ENCODE results near the gene LUC7L2. TPM values are rescaled to one million over a fixed set of nuclear protein-coding genes. Genes with fewer than 3 reads are reported as not detected.
"Not testable (repeated sequence)": the region's sequence is repeated elsewhere in the genome, so short reads cannot be mapped to it uniquely, and the experiment has no call there.

Gene LUC7L2
- total RNA-seq, 1 donor from 2014 or later = 83.4 TPM

DNA sequence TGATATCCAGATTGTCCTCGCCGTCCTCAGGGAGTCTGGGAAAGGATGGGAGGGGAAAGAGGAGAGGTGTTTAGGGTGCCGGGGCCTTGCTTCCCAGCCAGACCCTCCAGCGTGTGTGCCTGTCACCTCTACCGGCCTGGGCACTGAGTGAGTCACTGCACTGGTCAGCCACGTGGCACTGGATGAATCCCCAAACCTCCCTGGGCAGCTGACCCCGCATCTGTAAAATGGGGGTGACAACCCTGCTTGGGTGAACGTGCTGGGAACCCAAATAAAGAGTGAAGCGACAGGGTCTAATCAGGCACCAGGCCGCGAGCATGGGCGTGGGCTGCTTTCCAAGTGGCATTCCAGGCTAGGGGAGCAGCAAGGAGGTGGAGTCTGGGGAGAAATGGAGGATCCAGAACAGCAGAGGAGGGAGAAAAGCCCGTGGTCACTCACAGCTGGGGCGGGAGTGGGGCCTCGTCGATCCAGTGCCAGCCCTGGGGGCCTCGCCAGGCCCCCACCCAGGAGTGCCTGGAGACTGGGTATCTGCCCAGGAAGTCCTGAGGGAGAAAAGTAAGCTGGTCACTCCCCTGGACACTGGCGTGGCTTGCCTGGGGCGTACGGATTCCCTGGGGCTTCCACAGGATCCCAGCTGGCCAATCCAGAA, 94.1 kb downstream of the LUC7L2 start:
- no peak overlapping the region for H3K27ac Mint-ChIP-seq (ENCODE audit: unreplicated experiment)
- no peaks in the 10 kb centered on the region for H3K4me1 Mint-ChIP-seq (ENCODE audit: low read depth, unreplicated experiment)
- no peaks in the 10 kb centered on the region for H3K36me3 Mint-ChIP-seq (ENCODE audit: unreplicated experiment)
- TF ChIP-seq CTCF (IDR thresholded peaks at IDR 0.05; ENCODE audit: partially characterized antibody, unreplicated experiment) = no peak
- H3K27me3 Mint-ChIP-seq (ENCODE audit: unreplicated experiment) = peaks cover 1% of the 10 kb centered on the region
- H3K4me3 Mint-ChIP-seq (ENCODE audit: unreplicated experiment) = peak overlapping the region; percentile 38
- H3K9me3 Mint-ChIP-seq (ENCODE audit: unreplicated experiment) = no peaks in the 10 kb centered on the region
- DNase-seq = peak; percentile 33

- H3K36me3 Mint-ChIP-seq (ENCODE audit: unreplicated experiment) = no peaks in the 10 kb centered on the region
- H3K27me3 Mint-ChIP-seq (ENCODE audit: unreplicated experiment) = peaks cover 1% of the 10 kb centered on the region
- no peak overlapping the region for H3K4me3 Mint-ChIP-seq (ENCODE audit: unreplicated experiment)
- no peaks in the 10 kb centered on the region for H3K4me1 Mint-ChIP-seq (ENCODE audit: low read depth, unreplicated experiment)
- H3K9me3 Mint-ChIP-seq (ENCODE audit: unreplicated experiment) = no peaks in the 10 kb centered on the region
- no peak overlapping the region for H3K27ac Mint-ChIP-seq (ENCODE audit: unreplicated experiment)
- no peak for TF ChIP-seq CTCF (IDR thresholded peaks at IDR 0.05; ENCODE audit: partially characterized antibody, unreplicated experiment)
- no peak for DNase-seq
Measured at GRCh38 chr7:139455789-139456188, 96.1 kb downstream of the LUC7L2 start.

- no peaks in the 10 kb centered on the region for H3K4me1 Mint-ChIP-seq (ENCODE audit: low read depth, unreplicated experiment)
- no peaks in the 10 kb centered on the region for H3K36me3 Mint-ChIP-seq (ENCODE audit: unreplicated experiment)
- H3K4me3 Mint-ChIP-seq (ENCODE audit: unreplicated experiment) = no peak overlapping the region
- no peak for DNase-seq
- H3K27me3 Mint-ChIP-seq (ENCODE audit: unreplicated experiment) = peaks cover 1% of the 10 kb centered on the region
- H3K27ac Mint-ChIP-seq (ENCODE audit: unreplicated experiment) = no peak overlapping the region
- H3K9me3 Mint-ChIP-seq (ENCODE audit: unreplicated experiment) = no peaks in the 10 kb centered on the region
- no peak for TF ChIP-seq CTCF (IDR thresholded peaks at IDR 0.05; ENCODE audit: partially characterized antibody, unreplicated experiment)
Measured at GRCh38 chr7:139456511-139456910, 96.8 kb downstream of the LUC7L2 start.

- H3K27me3 Mint-ChIP-seq (ENCODE audit: unreplicated experiment) = peaks cover 3% of the 10 kb centered on the region
- H3K27ac Mint-ChIP-seq (ENCODE audit: unreplicated experiment) = no peak overlapping the region
- no peaks in the 10 kb centered on the region for H3K36me3 Mint-ChIP-seq (ENCODE audit: unreplicated experiment)
- DNase-seq = no peak
- H3K4me3 Mint-ChIP-seq (ENCODE audit: unreplicated experiment) = no peak overlapping the region
- no peaks in the 10 kb centered on the region for H3K9me3 Mint-ChIP-seq (ENCODE audit: unreplicated experiment)
- no peak for TF ChIP-seq CTCF (IDR thresholded peaks at IDR 0.05; ENCODE audit: partially characterized antibody, unreplicated experiment)
- no peaks in the 10 kb centered on the region for H3K4me1 Mint-ChIP-seq (ENCODE audit: low read depth, unreplicated experiment)
Measured at GRCh38 chr7:139457153-139457946, 97.7 kb downstream of the LUC7L2 start.

DNA sequence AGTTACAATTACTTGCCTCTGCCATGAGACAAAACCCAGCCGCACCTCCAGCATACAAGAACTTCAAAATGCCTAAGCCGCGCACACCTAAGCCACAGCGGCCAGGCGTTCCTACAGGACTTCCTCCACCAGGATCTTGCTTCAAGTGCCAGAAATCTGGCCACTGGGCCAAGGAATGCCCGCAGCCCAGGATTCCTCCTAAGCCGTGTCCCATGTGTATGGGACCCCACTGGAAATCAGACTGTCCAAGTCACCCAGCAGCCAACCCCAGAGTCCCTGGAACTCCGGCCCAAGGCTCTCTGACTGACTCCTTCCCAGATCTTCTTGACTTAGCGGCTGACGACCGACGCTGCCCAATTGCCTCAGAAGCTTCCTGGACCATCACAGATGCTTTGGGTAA, 103.7 kb downstream of the LUC7L2 start:
- not testable (repeated sequence) for H3K9me3 Mint-ChIP-seq (ENCODE audit: unreplicated experiment); H3K27ac Mint-ChIP-seq (ENCODE audit: unreplicated experiment); H3K27me3 Mint-ChIP-seq (ENCODE audit: unreplicated experiment); H3K4me1 Mint-ChIP-seq (ENCODE audit: low read depth, unreplicated experiment); H3K4me3 Mint-ChIP-seq (ENCODE audit: unreplicated experiment); H3K36me3 Mint-ChIP-seq (ENCODE audit: unreplicated experiment); DNase-seq

- H3K27me3 Mint-ChIP-seq (ENCODE audit: unreplicated experiment); H3K4me3 Mint-ChIP-seq (ENCODE audit: unreplicated experiment); H3K4me1 Mint-ChIP-seq (ENCODE audit: low read depth, unreplicated experiment); H3K36me3 Mint-ChIP-seq (ENCODE audit: unreplicated experiment); DNase-seq; H3K27ac Mint-ChIP-seq (ENCODE audit: unreplicated experiment); H3K9me3 Mint-ChIP-seq (ENCODE audit: unreplicated experiment): not testable (repeated sequence)
Measured at GRCh38 chr7:139464511-139464910, 104.8 kb downstream of the LUC7L2 start.

- H3K27ac Mint-ChIP-seq (ENCODE audit: unreplicated experiment); H3K9me3 Mint-ChIP-seq (ENCODE audit: unreplicated experiment); DNase-seq; H3K4me1 Mint-ChIP-seq (ENCODE audit: low read depth, unreplicated experiment); H3K36me3 Mint-ChIP-seq (ENCODE audit: unreplicated experiment); H3K27me3 Mint-ChIP-seq (ENCODE audit: unreplicated experiment); H3K4me3 Mint-ChIP-seq (ENCODE audit: unreplicated experiment): not testable (repeated sequence)
Measured at GRCh38 chr7:139465072-139465471, 105.4 kb downstream of the LUC7L2 start.

GRCh38 chr7:139467729-139468128, 108.0 kb downstream of the LUC7L2 start:
- not testable (repeated sequence) for H3K4me1 Mint-ChIP-seq (ENCODE audit: low read depth, unreplicated experiment); DNase-seq; H3K4me3 Mint-ChIP-seq (ENCODE audit: unreplicated experiment); H3K9me3 Mint-ChIP-seq (ENCODE audit: unreplicated experiment); H3K36me3 Mint-ChIP-seq (ENCODE audit: unreplicated experiment); H3K27me3 Mint-ChIP-seq (ENCODE audit: unreplicated experiment)
- peak overlapping the region; percentile 19 for H3K27ac Mint-ChIP-seq (ENCODE audit: unreplicated experiment)
